DMS53 treated with DMSO at 0.1 percent for 48 hours (cell line): ENCODE measurements around the gene ADAMTSL2.

Experiments used
- DNase-seq: peaks from one replicate; lab custom pipeline; 2025; ENCODE audit not compliant: unreplicated experiment; lab: John Stamatoyannopoulos, UW

Gene ADAMTSL2

DNA sequence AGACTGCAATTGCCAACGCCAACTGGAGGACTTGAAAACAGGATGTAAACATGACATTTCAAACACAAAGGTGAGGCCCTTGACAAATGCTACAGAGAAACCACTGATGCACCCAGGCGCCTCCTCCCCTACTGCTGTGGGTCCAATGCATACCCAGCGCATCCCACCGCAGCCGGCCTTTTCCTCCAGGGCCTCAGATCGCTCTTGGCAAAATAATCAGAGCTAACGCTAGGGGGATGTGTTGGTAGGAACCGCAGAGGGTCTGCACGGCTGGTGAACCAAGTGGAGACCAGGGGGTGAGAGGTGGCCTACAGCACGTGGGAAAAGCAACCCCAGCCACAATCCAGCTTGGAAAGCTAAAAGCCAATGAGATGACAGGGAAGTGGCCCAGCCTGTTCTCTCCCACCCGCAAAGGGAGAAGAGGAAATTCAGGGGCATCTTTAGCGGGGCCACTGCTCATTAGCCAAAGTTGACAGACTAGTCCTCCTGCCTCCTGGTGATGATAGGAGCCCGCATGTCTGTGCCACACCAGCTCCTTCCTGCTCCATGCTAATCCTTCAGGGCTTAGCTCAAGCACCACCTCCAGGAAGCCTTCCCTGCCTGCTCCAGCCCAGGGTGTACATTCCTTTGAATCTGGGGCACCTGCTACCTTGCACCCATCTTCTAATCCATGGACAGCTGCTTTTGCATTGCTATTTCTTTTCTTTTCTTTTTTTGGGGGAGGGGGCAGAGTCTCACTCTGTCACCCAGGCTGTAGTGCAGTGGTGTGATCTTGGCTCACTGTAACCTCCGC lies 68.8 kb downstream of the ADAMTSL2 start:
- peak; percentile 66 for DNase-seq

DNA sequence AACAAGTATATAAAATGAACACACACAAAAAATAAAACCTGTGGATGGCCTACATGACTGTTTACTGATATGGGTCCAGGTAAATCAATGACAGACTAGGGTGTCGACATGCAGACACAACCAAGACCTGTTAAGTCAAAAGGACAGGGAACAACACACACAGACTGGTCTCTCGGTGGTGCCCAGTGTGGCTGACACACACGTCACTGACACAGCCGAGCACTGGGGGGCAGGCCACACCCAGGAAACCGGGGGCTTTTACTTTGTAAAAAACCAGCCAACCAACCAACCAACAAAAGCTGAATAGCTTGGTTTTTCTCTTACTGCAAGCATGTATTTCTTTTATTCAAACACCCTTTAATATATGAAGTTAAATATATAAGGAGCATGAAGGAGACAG lies 69.7 kb downstream of the ADAMTSL2 start:
- DNase-seq: no peak

DNA sequence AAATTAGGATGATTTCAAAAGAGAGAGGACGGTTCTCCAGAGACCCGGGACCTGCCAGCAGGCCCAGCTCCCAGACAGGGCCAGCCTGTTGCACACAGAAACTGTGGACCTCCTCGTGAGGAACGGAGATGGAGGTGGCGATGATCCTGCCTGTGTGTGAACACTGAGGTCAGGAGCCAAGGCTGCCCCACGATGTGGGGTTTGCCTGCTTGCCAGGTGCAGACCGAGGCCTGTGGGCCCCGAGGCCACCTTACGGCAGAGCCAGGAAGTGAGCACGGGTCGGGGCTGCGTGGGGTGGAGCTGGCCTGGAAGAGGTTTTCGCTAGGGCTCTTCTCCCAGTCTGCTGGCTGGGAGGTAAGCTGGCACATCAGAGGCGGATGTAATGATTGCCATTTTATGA lies 70.4 kb downstream of the ADAMTSL2 start:
- DNase-seq: no peak

DNA sequence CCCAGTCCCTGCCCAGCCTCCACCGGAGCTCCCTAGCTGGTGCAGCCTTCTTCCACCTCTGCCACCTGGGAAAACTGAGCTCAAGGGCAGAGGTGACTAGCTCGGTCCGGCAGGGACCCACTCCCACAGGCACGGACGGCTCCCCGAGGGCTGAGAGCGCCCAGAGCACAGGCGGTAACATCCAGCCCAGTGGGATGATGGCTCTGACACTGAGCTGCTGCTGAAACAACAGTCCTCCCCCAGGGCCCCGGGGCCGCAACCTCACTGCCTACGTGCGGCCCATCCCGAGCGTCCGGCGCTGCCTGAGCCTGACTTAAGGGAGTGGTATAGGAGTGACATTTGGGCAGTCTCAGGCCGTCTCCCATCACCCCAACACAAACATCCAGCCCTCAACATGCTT lies 70.9 kb downstream of the ADAMTSL2 start:
- no peak for DNase-seq

DNA sequence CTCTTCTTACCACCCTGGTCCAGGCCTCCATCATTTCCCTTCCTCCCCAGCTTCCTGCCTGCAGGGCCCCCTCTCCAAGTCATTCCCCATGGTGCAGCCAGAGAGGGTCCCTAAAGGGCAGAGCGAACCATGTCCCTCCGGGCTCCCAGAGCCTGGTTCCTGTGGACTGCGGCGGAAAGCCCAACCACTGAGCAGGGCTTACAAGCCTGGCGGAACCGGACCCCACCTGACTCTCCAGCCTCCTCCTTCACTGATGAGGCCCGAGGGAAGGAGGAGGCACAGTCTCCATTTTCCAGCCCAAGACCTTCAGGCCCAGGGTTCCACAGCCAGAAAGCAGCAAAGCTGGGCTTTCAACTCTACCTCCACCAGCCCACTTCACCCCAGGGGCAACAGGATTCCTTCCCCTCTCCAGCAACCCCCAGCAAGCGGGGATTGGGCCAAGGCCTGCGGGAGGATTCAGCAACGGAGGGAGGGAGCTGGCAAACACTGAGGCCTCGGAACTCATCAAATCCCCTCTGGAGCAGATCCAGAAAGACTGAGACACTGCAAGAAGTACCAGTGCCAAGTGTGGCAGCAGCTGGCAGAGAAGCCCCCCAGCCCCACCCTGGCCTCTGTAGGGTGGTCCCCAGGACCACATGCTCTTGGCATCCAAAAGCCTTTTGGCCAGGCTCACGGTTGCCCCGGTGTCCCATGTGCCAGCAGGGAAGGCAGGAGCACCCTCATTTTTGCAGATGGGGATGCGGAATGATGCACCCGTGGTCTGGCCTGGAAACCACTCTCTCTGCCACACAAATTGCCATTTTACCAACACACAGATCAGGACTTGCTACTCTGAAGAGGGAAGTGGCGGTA lies 71.6 kb downstream of the ADAMTSL2 start:
- DNase-seq: no peak

DNA sequence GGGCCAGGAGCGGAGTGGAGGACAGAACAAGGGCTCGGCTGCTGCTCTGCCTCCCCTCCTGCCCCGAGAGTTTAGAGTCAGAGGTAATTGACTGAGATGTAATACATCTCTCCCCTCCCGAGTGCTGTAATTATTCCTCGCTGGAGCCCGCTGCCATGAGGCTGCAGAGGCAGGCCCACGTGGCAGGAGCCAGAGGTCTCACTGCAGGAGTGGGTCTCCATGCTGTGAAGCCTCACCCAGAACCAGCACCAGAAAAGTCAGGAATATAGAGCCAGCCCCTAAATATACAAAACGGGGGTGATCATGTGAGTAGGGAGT lies 72.2 kb downstream of the ADAMTSL2 start:
- DNase-seq: no peak

DNA sequence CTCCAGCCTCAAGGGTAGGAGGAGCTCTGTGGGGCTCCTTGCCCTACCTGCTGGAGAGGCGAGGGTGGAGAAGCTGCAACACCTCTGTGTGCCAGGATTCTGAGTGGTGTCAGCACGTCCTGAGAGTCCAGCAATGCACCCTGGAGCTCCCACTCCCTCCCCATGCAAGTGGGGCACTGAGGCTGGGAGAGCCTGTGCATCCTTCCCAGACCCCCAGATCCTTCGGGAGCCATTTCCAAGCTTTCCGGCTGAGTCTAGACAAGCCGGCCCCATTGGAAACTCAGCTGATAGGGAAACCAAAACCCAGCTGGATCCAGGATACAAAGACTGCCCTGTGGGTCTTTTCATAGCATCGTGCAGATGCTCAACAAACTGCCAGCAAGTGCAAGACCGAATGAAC lies 72.9 kb downstream of the ADAMTSL2 start:
- no peak for DNase-seq

DNA sequence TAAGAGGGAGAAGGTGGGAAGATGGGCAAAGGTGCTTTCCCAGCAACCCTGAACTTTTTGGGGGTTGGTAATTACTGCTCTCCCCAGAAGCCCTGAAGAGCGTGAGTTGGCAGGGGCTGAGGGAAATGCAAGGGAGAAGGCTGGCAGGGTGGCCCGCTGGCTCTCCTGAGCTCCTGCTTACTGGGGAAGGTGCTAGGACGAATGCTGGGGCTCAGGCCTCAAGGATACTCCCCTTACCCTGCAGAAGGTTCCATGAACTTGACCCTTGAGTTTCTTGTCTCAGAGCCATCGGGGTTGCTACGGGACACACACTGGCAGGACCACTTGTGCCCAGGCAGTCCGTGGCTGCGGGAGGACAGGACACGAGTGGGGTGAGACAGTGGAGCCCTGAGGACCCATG lies 73.5 kb downstream of the ADAMTSL2 start:
- DNase-seq: no peak

DNA sequence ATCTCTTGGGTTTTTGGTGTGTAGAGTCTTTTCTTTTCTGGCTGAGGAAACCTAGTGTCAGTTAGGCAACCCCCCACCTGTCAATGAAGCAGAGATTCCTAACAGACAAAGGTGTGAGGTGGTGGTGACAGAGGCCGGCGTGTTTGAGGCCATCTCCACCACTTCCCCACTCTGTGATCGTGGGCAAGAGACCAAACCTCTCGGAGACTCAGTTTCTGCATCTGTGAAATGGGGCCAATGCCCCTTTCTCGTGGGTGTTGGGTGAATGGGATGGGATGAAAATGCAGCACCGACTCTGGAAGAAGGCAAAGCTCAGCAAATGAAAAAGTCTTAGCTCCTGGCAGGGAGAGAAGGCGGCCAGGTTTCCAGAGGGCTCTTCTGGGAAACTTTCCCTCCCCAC lies 73.9 kb downstream of the ADAMTSL2 start:
- DNase-seq: no peak

DNA sequence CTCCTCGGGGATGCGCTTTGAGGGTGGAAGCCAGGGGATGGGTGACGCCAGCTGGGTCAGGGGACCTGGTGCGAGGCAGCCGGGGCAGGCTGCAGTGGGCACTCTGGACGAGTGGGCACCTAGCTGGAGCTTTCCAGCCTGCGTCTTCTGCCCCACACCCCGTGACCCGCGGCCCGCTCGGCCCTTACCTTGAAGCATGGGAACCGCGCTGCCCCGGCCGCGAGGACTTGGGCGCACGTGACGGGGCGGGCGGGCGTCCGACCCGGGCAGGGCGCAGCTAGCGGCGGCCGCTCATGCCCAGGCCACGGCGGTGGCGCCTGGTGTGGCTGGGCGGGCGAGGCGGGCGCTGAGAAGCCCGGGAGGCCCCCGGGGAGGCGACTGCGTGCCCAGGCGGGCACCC lies 74.4 kb downstream of the ADAMTSL2 start:
- no peak for DNase-seq

DNA sequence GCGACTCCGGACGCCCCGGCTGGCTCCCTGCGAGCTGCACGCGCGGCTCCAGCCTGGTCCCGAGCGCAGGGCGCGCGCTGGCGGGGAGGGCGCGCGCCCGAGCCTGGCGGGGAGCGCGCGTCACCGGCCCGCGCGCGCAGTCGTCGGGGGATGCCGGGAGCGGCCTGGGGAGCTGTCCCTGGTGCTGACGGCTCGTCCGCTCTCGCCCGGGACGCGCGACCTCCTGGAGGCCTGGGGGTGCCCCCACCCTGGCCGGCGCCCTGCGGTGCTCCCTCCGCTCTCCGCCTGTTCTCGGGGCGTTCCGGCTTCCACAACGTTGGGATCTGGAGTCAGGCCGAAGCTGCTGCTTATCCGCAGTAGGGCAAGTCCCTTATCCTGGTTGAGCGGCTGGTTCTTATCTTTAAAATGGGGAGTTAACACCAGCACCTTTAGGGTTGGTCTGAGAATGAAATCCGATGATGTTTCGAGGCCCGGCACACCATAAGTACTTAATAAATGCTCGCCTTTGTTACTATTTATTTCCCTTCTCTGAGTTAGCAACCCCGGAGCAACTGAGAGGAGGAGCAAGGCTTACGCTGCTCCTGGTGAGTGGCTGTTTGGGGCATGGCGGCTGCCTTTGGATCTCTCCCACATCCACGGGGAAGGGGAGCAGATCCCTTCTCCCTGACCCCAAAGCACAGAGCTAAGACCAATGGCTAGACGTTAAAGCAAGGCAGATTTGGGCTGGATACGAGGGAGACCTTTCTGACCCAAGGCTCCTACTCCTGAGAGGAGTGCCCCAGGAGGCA lies 75.0 kb downstream of the ADAMTSL2 start, which contains the start of gene FAM163B:
TSS of gene FAM163B (minus strand) at position 79 of the 788 bp plus-strand sequence. CDS start 29,166 bp downstream, outside the sequence.
- peak; percentile 32 for DNase-seq

DNA sequence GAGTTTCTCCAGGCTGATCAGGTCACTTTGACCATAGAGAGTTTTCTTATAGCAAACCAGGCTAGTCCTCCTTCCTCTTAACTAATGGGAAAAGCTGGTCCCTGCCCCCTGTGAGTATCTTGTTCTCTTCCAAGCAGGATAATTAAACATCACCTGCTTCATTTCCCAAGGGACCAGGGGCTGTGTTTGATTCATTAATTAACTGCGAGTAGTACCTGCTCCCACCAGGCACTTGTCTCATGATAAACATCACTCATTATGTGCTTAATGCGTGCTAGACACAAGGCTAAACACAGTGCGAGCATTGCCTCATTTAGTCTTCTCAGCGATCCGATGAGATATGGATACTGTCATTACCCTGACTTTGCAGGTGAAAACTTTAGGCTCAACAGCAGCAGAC lies 76.3 kb downstream of the ADAMTSL2 start:
- DNase-seq: no peak

DNA sequence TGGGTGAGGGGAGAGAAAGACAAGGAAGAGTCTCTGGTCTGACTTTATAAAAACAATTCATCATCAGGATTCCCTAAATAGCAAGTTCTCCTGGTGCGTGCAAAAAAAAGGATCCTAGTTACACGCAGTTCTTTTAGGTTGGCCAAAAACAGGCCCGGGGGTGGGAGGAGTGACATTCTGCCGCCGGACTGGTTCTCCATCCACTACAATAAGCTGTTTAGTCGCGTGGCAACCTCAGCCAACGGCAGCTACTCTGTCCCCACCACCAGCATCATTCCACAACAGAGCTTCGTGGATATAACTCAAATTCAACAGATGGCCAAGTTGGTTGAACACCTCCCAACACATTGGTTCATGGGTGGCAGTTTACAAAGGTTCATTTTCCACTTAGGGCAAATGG lies 77.5 kb downstream of the ADAMTSL2 start:
- no peak for DNase-seq

DNA sequence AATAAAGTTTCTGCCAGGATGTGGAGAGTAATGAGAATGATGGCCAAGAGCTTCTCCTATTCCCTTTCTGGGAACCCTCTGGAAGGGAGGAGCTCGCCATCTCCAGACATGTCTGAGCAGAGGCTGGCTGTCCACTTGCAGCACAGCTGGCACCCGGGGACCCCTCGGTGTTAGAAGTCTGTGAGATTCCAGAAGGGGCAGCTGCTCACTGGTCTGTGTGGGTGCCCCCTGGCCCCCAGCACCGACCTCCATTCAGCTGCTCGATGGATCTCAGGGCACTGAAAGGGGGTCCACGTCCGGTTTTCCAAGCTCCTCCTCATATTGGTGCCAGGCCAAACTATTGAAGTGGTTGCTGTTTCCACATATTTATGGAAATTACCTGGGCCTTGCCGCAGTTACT lies 78.3 kb downstream of the ADAMTSL2 start:
- DNase-seq: no peak

DNA sequence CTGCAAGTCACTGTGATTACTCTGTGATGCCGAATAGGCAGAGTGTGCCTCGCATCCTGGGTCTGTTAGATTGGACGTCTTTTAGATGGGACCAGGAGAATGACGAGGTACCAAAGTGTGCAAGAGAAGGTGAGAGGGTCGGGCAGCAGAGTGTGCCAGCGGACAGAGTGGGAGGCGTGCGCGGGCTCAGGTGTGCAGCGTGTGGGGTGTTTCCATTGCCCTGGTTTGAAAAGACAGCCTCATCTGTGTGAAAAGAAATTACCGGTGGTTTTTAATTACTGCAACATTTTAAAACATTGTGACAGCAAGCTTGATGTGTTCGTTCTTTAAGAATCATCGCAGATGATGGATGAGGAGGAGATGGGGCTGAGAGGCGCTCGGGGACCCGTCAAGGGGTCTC lies 78.9 kb downstream of the ADAMTSL2 start:
- DNase-seq: no peak

DNA sequence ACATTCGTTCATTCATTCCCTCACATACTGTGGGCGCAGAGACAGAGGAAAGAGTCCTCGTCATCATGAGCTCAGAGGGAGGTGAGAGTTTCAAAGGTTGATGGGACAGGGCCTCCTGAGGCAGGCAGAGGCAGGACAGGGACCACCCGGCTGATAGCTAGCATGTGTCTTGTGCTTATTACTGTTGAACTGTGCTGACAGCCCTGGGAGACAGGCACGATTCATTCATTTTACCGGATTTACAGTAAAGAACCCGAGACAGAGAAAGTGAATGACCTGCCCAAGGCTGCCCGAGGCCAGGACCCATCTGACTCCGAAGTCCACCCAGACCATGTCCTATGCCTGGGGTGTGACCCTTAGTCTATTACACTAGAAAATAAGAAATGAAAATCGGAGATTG lies 79.6 kb downstream of the ADAMTSL2 start:
- no peak for DNase-seq

DNA sequence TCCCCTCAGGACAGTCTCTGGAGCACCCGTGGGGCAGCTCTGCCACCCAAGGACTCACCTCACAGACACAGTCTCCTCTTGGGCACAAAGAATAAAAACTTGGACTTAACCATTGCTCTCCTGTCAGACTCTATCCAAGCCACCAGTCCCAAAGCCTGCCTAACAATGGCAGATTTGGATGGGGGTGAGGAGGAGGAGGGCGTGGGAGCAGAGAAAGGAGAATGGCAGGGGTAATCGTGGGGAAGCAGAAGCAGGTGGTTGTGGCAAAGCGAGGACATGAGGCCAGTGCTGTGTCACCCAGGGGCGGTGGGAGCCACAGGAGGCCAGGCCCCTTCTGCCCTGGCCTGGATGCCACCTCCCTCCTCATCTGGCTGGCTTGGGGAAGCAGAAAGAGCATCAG lies 80.2 kb downstream of the ADAMTSL2 start:
- no peak for DNase-seq

DNA sequence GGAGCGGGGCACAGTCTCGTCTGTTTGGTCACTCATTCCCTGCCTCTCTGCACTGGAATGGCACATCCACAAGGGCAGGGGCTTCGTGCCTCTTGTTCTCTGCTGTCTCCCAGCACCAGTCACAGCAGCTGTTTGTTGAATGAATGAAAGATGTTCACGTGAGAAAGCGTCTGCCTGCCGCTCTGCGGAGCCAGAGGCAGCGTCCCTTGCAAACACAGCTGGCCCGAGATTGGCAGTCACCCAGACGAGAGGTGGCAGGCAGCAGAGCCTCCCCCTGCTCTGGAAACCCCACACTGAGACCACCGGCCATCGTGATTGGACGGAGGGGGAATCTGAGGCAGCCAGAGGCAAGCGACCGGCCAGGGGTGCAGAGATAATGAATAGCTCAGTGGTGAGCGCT lies 80.7 kb downstream of the ADAMTSL2 start:
- DNase-seq: no peak

DNA sequence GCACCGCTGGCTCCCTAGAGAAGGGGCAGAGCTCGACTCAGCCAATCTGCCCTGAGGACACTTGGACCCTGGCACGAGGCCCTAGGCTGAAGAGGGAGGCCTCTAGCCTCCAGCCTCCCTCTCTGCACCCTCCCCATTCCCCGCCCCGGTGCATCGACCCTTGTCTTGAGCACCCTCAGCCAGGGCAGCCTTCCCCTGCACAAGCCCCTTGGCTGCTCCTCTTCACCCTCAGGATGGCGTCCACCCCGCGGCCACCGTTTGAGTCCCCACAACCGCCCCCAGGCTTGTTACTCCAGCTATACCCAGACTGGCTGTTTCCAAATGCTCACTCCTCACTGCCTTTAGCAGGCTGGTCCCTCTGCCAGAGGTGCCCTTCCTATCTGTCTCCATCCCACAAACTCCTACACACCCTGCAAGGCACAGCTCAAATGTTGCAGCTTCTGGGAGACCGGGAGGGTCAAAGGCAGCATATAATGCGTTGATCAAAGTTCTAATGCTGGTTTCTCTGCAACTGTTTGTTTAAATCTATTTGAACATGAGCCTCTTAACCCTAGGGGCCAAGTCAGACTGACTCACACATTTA lies 81.2 kb downstream of the ADAMTSL2 start:
- no peak for DNase-seq

DNA sequence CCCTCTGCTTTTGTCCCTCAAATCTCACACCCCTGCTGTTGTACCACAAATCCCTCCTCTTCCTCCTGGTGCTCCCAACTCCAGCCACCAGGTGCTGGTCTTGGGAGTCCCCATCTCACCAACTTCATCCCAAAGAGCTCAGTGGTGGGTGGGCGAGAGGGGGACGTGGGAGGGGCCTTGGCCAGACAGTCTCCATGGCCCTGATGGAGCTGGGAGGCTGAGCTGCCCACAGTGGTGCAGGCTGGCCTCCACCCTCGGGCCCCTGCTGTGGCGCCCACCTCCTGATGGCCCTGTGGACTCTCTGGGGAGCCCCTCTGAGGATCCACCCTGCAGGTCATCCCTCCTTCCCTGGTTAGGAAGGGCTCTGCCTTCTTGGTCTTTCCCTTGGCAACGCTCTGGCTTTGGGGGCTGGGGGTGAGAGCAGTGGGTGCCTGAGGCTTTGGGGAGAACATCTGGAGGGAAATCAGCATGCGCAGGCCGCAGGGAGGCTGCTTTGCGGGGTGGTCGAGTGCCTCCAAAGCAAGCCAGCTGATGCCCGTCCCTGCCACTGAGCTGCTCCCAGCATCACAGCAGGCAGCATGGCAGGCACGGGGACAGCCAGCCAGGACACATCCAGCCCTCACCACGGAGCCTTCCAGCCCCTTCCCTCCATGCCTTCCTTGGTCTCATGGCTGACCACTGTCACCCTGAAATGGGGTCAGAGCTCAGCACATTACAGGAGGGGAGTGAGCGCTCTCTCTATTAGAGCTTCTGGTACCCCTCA lies 82.3 kb downstream of the ADAMTSL2 start:
- no peak for DNase-seq

DNA sequence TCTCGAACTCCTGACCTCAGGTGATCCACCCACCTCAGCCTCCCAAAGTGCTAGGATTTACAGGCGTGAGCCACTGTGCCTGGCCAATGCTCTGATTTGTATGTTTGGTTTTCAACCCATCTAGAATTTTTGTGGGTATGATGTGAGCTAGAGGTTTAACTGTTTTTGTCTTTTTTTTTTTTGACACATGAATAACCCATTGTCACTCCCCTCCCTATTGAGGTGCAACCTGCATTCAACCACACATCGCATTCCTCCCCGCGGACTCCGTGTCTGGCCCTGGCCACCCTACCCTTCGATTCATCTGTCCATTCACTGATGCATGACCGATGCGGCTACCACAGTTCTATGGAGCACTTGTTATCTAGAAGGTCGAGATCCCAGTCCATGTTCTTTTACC lies 84.2 kb downstream of the ADAMTSL2 start:
- DNase-seq: no peak
